Hypothalamus (tissue), 51 donors: Measurements from ENCODE around the gene LRP1-AS.

Experiments used
- DNase-seq, 51 donors: peaks; one replicate each; lab custom pipeline; 2025; lab: John Stamatoyannopoulos, UW

Gene LRP1-AS

DNA sequence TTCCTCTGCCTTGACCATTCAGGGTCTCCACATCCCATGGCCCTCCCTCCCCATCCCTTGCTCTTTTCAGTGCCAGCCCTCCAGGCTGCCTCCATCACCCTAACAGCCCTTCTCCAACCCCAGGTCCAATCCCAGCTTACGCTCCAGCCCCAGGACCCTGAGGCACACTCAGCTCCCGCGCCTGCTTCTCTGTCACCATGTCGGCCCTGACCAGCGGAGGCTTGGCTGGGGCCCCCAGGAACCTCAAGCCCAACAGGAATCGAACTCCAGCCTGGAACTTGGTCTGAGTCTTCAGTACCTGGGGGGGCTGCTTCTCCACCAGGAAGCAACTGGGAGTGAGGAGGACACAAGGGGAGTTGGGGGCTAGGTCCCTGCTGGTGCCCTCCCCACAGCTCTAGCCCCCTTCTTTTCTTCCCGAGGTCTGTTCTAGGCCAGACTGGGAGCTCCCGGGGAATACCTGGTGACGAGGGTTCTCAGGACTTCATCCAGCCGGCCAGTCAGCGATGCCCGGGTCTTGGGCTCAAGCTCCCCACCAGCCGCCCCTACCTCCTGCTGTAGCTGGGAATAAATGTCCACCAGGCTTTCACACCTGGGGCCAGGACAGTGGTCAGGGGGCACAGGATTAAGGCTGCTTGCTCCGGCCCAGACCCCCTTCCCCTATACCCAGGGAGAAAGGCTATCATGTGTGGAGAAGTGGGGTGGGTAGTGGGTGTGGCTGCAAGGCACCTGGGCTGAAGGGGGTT lies 42.2 kb downstream of the LRP1-AS start:
- DNase-seq = no peak

DNA sequence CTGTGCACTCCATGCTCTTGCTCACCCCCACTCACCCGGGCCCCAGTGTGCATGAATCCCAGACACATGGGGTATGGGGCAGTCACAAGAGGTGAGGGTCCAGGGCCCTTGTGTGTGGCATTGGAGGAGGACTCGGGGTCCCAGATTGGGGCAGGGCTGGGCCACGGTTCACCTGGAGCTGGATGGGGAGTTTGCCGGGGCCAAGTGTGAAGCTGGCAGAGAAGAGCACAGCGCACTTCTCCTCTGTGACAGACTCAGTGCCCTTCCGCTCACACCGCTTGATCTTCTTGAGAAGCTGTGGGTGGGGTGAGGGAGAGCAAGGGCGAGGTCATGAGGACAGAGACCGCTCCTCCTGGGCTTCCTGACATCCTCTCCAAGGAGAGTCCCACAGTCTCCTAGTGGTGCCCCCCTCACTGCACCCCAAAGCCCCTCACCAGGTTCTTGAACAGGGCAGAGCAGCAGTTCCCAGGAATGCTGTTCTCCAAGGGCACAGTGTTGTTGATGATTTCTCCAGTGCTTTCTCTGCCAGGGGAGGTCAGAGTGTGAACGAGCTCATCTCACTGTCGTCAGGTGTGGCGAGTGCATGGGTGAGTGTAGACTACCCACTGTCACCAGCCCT lies 43.0 kb downstream of the LRP1-AS start:
- no peak for DNase-seq

GRCh38 chr12:57103856-57104255 lies 43.6 kb downstream of the LRP1-AS start:
- no peak for DNase-seq

DNA sequence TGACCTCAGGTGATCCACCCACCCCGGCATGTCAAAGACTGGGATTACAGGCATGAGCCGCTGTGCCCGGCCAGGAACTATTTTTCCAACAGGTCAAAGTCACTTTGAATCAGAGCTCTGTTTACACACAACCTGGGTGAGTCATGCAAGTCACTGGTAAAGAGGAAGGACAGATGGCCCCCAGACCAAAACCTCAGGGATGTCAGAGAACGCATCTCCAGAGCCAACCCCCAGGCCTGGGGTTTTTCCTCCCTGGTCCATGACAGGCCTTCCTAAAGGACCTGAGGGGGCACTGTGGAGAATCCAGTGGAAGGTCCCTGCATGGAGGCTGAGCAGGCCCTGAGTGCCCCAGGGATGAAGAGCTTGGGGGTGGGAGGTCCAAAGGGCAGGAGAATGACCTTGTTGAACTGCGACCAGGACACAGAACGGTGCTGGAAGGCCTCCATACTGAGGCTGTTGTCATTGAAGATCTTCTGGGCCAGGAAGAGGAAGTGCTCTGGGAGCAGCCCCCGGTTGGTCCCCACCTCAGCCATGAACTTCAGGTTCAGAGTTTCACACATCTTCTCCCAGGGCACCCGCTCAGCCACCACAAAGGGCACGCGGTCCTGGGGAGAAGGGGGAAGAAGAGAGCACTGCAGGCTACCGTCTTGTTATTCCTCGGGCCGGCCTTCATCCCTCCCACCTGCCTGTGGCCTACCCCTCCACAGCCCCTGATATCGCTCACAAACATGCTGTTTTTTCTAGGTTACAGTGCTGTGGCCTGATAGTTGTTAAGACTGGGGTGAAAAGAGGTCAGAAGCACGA lies 45.3 kb downstream of the LRP1-AS start:
- no peak for DNase-seq

GRCh38 chr12:57099766-57100165 lies 47.7 kb downstream of the LRP1-AS start:
- DNase-seq = no peak

DNA sequence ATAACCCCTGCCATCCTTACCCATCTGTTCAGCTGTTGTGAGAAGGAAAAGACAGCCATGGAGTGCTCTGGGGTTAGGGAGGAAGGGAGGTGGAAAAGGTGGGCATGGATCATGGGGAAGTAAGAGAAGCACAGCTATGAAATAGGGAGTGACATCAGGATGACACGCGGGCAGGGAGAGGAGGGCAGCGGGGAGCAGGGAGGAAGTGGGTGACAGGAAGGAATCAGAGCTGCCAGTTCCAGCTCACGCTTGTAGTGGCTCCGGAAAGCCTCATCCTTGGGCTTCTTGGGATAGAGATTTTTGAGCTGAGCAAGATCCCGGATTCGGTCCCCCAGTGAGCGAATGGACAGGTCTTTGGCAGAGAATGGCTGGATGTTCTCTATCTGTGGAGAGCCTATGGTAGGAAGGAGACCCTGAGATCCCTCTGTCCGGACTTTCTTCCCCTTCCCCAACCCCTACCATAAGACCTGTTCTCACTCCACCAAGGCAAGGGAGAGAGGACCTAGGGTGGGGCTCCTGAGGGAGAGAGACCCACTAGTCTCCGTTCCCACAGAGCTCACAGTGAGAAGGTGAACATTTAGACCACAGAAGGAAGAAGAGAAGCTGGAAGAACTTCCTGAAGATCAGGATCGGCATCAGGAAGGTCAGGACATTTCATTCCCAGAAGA lies 48.2 kb downstream of the LRP1-AS start:
- DNase-seq = no peak

GRCh38 chr12:57098546-57098945 lies 48.9 kb downstream of the LRP1-AS start:
- no peak for DNase-seq

- no peak for DNase-seq
These were observed 49.9 kb downstream of the LRP1-AS start for GRCh38 chr12:57097554-57097835.

GRCh38 chr12:57096748-57097553 lies 50.5 kb downstream of the LRP1-AS start:
- DNase-seq = no peak

DNA sequence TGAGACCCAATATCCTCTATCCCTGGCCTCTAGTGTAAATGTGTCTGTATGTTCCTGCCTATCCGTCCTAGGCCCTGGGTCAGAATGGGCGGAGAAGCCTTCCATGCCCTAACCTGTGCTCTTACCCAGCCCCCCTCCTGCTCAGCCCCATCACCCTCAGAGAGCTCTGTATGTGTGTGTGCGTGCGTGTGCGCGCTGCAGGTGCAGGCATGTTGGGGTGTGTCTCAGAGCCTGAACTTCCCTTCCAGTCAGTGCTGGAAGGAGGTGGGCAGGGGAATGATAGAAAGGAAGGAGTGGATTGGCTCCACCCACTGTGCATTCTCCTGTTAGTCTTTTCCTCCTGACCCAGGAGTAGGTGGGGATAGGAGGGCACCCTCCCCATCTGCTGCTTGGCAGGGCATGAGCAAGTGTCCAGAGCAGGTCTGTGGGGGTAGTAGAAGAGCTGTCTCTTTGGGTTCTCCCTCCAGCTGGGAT lies 51.3 kb downstream of the LRP1-AS start:
- DNase-seq = peak in 2 of 51 donors; percentile 25 to 27

DNA sequence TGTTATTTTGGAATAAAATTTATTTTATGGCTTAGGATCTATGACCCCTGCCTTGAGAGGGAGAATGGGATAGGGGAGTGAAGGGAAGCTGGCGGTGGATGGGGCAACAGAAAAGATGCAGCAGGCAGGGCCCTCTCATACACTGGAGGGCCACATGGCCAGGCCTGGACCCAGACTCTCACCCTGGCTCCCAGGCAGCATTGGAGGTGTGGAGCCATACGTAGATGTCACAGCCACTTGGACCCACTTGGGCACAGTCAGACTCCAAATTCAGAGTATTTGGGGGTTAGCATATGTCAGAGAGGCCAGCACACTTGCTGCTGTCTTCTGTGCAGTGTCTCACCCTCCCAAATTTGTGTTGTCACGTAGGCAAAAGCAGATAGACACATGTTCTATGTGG lies 52.0 kb downstream of the LRP1-AS start:
- DNase-seq = no peak
